Myocyte (in vitro differentiated cells): Measurements from ENCODE around the gene ERGIC3. TPM values are rescaled to one million over a fixed set of nuclear protein-coding genes. Genes with fewer than 3 reads are reported as not detected.

ENCODE experiments used
- DNase-seq: peaks from one replicate; pipeline ENCODE4 v3.0.0-alpha.2; 2012; ENCODE audit warnings: low read depth
- polyA plus RNA-seq: library from polyadenylated mRNA; unstranded; fragments of >200 nt; gene quantifications from one replicate; pipeline ENCODE4 v1.2.1, GENCODE V29; 2012; ENCODE audit warnings: missing spikeins
- total RNA-seq: library from RNA; depleted of rRNA; stranded (reverse); fragments of >200 nt; gene quantifications from 2 replicates; pipeline ENCODE4 v1.2.3, GENCODE V29; 2014

Gene ERGIC3
- 169 and 210 TPM in 2 replicates for total RNA-seq
- polyA plus RNA-seq, result 335 TPM

DNA sequence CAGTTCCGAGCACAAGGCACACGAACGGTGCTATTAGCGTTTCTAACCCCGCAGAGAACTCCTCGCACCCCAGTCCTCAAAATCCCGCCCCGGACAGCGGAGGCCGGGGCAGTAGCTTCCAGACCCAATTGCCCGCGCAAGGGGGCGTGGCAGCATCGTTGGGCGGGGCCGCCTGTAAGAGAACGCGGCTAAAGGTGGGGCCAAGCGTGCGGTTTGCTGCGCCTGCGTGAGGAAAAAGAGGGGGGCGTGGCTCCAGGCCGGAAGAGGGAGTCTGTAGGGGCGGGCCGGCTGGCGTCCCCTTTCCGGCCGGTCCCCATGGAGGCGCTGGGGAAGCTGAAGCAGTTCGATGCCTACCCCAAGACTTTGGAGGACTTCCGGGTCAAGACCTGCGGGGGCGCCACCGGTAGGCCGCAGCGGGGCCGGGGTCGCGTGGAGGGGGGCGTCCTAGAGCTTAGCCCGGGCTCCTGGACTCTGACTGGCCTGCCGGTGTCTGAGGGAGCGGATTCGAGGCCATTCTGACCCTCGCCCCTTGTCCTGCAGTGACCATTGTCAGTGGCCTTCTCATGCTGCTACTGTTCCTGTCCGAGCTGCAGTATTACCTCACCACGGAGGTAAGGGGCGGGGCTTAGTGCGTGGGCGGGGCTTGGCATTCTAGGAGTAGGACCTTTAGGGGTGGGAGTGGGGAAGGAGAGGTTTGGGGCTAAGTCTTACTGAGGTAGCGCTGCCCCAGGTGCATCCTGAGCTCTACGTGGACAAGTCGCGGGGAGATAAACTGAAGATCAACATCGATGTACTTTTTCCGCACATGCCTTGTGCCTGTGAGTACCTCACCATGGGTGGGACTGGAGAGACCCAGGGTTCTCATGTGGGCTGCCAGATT is at the start of gene ERGIC3:
Gene ERGIC3 (plus strand): TSS at position 296 of the 880 bp plus-strand sequence. CDS start 20 bp downstream, at position 316.
- peak; percentile 96 for DNase-seq

DNA sequence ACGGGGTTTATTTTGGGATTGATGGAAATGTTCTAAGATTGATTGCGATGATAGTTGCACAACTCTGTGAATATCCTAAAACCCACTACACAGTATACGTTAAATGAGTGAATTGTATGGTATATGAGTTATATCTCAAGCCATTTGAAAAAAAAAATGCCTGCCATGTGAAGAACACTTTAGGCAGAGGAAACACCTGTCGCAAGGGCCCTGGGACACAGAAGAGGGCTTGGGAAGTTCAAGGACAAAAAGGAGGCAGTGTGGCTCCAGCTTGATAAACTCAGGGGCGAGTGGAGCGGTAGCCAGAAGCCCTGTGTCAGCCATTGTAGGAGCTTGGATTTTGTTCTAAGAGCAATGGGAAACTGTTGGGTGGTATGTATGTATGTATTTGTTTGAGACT is 49.5 kb upstream of the ERGIC3 start:
- no peak for DNase-seq

DNA sequence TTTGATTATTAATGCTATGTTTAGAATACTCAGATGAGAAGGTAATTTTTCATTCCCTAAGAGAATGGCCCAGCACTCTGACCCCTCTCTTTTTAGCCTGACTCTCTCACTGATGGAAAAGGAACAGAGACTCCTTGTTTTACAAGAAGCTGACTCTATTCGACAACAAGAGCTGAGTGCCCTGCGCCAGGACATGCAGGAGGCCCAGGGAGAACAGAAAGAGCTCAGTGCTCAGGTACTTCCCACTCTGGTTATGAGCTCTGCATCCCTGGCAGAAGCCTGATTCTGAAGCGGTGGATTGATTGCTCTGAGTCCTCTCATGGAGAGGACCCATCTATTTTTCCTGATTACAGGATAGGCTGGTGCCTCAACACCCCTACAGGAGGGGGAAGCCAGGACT is 45.4 kb upstream of the ERGIC3 start:
- DNase-seq, result no peak

DNA sequence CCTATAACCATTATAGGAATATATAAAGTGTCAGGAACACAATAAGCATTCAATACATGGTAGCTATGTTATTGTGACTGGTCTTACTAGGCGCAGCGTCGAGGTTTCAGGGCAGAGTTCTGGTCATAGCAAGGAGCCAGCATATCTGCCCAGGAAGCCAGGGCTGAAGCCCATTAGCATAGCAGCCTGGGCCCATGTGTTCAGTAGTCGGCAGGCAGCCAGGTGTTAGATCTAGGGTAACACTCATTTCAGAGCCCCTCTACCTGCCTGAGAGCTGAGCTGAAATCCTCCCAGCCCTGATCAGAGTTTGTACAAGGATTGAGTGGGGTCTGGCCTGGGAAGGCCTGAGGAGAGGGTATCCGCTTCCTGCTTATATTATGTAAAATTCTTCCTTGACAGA is 44.6 kb upstream of the ERGIC3 start:
- no peak for DNase-seq

DNA sequence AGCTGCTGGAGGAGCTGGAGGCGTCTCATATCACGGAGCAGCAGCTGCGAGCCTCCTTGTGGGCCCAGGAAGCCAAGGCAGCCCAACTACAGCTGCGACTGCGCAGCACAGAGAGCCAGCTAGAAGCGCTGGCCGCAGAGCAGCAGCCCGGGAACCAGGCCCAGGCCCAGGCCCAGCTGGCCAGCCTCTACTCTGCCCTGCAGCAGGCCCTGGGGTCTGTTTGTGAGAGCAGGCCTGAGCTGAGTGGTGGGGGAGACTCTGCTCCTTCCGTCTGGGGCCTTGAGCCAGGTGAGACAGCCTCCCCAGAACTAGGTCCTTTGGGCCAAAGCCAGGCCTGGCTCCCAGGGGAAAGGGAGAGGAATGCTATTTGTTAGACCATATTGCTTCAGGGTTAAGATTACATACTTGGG is 44.1 kb upstream of the ERGIC3 start:
- peak; percentile 94 for DNase-seq

DNA sequence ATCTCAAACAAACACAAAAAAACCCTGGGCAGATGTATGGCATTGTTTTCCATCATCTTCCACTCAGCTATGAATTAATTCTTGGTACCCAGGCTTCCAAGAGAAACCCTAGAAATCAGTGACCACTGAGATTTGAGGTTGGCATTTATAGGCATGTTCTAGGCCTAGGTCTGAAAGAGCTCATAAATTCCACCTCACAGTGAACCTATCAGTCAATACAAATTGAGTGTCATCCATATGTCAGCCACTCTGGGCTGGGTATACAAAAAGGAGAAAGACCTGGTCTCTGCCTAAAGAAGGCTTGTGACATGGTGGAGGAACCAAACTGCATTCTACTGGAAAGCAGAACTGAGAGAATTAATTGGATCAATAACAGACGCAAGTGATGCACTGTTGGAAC is 42.6 kb upstream of the ERGIC3 start:
- DNase-seq, result no peak

DNA sequence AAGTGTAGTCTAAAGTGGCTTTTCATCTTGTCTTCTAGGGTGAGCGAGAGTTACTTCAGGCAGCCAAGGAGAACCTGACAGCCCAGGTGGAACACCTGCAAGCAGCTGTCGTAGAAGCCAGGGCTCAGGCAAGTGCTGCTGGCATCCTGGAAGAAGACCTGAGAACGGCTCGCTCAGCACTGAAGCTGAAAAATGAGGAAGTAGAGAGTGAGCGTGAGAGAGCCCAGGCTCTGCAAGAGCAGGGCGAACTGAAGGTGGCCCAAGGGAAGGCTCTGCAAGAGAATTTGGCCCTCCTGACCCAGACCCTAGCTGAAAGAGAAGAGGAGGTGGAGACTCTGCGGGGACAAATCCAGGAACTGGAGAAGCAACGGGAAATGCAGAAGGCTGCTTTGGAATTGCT is 39.5 kb upstream of the ERGIC3 start:
- no peak for DNase-seq

DNA sequence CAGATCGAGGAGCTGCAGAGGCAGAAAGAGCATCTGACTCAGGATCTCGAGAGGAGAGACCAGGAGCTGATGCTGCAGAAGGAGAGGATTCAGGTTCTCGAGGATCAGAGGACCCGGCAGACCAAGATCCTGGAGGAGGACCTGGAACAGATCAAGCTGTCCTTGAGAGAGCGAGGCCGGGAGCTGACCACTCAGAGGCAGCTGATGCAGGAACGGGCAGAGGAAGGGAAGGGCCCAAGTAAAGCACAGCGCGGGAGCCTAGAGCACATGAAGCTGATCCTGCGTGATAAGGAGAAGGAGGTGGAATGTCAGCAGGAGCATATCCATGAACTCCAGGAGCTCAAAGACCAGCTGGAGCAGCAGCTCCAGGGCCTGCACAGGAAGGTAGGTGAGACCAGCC is 38.6 kb upstream of the ERGIC3 start:
- DNase-seq, result no peak

DNA sequence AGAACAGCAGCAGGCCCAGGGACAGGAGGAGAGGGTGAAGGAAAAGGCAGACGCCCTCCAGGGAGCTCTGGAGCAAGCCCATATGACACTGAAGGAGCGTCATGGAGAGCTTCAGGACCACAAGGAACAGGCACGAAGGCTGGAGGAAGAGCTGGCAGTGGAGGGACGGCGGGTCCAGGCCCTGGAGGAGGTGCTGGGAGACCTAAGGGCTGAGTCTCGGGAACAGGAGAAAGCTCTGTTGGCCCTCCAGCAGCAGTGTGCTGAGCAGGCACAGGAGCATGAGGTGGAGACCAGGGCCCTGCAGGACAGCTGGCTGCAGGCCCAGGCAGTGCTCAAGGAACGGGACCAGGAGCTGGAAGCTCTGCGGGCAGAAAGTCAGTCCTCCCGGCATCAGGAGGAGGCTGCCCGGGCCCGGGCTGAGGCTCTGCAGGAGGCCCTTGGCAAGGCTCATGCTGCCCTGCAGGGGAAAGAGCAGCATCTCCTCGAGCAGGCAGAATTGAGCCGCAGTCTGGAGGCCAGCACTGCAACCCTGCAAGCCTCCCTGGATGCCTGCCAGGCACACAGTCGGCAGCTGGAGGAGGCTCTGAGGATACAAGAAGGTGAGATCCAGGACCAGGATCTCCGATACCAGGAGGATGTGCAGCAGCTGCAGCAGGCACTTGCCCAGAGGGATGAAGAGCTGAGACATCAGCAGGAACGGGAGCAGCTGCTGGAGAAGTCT is 37.9 kb upstream of the ERGIC3 start:
- DNase-seq, result no peak

DNA sequence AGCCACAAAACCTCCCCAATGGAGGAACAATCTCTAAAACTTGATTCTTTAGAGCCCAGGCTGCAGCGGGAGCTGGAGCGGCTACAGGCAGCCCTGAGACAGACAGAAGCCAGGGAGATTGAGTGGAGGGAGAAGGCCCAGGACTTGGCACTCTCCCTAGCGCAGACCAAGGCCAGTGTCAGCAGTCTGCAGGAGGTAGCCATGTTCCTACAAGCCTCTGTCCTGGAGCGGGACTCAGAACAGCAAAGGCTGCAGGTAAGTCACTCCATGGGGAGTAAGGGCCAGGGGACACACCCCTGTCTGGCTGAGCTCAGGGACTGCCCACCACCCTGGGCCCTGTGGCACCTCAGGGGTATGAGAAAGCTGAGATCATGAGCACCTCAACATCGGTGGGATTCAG is 37.1 kb upstream of the ERGIC3 start:
- DNase-seq, result no peak

DNA sequence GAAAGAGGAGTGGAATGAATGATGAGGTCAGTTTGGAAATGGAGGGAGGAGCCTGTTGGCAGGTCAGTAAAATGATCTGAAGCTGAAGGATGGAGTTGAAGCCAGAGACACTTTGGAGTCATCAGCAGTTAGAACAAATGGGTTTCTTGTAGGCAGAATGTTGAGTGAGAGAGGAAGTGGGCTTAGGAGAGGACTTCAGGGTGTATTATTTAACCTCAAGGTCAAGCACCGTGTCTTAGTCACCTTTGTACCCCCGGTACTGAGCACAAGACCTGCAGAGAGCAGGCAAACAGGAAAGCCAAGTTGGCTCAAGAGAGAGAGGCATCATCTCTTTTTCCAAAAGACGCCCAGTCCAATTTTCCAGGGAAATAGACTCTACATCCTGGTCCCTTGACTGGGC is 35.7 kb upstream of the ERGIC3 start:
- DNase-seq, result no peak

DNA sequence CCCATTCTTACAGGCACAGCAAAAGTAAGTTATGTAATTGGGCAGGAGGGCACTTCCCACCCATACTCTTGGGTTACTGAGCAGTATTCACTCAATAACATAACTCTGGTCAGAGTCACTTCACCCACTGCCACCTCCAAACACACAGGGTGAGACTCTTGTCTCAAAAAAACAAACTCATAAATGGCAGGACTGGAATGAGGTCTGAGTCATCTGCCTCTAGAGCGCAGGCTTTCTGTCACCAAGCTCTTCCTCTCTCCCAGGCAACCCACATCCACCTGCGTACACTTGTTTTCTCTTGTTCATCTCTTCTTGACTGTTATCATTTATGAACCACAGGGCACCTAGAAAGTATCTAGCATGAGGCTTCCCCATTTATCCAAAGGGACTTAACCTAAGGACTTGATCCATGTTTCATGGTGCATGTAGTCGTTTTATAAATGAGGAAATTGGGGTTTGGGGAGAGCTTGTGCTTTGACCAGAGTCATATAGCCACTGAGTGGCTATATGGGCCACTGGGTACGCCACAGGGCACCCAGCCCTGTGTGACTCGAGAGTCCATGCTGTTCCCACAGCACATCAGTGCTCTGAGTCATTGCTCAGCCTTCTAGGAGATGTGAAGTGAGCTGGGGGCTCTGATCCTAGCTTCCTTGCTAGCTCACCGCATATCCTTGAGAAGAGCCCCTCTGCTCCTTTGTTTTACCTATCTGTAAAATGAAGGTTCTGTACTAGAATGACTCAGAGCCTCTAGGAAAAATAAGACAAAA is 34.8 kb upstream of the ERGIC3 start:
- DNase-seq, result peak; percentile 20

DNA sequence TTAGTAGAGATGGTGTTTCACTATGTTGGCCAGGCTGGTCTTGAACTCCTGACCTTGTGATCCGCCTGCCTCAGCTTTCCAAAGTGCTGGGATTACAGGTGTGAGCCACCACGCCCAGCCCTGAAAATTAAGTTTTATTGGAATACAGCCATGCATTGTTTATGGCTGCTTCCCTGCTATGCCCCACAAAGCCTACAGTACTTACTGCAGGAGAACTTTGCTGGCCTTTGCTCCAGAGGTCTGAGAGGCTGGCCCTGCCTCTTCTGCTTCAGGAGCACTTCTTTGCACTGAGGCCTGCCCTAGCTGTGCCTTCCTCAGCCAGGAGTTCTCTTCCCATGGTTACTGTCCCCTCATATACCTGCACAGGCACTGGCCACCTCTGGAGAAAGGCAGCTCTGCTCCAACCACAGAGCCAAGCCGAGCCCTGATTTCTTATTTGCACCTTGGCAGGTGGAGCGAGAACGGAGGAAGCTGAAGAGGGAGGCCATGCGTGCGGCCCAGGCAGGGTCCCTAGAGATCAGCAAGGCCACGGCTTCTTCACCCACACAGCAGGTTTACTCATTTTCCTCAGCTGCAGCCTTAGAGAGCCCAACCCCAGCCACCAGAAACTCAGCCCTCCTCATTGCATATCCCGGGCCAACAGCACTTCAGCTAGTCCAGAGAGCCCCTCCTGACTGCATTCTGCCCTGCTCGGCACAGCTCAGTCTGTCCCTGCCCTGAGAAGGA is 33.2 kb upstream of the ERGIC3 start:
- DNase-seq, result no peak

DNA sequence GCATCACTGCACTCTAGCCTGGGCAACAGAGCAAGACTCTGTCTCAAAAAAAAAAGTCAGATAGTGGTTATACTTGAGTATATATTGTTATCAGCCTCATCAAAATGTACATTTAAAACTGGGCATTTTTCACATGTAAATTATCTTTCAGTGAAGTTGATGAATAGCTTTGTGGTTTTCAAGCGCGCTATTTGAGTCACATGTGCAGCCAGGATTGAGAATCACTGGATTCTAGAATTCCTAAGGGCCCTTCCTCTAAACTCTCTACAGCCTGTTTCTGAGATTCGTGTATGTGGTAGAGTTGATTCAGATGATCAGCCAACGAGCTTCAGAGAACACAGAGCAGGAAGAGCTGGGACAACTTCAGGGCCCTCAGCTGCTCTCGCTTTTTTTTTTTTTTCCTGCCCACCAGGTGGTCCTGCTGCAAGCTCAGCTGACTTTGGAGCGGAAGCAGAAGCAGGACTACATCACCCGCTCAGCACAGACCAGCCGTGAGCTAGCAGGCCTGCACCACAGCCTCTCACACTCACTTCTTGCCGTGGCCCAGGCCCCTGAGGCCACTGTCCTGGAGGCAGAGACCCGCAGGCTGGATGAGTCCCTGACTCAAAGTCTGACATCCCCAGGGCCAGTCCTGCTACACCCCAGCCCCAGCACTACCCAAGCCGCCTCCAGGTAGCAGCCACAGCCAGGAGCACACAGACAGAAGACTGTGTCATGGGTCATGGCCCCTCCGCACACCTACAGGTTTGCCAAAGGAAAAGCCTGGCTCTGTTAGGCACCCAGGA is 30.7 kb upstream of the ERGIC3 start:
- DNase-seq, result no peak

DNA sequence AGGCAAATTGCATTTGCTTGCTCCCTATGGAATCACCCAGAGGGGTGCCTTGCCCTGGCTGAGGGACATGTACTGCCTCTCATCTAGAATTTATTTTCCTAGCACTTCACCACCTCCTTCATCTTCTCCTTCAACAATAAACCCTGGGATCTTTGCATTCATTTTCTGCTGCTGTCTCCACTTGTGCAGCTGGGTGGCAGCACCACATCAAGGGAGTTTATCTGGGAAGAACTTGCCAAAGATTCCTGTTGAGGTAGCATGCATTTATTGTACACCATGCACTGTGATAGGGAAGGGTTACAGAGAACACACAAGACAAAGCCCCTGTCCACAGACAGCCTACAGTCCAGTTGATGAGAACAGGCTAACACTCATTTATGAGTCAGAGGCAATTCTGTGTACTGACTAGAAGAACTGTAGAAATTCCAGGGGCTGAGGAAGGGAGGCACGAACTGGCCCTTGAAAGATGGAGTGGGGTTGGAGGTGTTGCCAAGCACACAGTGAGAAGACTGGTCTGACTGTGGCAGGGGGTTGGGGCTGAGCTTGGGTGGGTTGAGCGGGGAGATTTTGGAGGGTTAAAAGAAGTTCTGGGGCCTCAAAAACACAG is 30.0 kb upstream of the ERGIC3 start:
- DNase-seq, result peak; percentile 37

DNA sequence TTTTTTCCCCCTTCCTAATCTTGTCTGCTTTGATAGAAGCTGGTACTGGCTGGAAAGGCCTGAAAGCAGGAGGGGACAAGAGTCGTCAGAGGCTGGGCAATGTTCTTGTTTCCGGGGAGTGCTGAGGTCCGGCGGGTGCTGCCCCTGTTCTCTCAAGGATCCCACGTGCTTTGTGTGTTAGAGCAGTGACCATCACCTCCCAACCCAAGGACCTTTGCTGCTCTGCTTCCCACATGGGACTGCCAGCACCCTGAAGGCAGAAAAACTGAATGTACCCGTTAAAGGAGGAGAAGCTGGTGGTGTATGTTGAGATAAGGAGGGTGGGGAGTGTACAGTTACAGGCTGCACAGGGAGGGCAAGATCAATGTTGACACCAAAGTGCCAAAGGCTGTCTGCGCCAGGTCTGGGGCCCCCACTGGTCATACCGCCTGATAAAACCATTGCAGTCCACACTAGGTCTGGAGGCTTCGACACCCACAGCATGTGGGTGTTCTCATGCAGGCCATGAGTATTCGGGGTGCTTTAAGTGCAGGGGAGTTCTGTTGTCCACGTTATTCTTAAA is 27.4 kb upstream of the ERGIC3 start:
- DNase-seq, result no peak

DNA sequence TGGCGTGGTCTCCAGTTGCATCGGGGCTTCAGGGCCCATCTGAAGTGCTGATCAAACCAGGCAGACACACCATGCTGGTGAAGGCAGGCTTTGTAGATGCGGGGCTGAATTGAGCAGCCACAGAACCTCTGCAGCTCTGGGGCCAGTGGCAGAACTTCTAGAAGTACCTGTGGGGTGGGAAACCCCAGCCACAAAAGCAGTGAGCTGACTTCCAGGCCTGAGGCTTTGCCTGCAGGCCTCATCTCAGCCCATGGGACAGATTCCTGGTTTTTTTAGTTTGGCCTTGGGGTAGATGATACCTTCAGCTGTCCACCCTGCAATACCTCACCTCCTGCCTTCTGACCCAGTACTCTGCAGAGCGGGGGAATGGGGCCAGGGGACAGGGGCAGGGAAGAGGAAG is 26.5 kb upstream of the ERGIC3 start:
- DNase-seq, result no peak

DNA sequence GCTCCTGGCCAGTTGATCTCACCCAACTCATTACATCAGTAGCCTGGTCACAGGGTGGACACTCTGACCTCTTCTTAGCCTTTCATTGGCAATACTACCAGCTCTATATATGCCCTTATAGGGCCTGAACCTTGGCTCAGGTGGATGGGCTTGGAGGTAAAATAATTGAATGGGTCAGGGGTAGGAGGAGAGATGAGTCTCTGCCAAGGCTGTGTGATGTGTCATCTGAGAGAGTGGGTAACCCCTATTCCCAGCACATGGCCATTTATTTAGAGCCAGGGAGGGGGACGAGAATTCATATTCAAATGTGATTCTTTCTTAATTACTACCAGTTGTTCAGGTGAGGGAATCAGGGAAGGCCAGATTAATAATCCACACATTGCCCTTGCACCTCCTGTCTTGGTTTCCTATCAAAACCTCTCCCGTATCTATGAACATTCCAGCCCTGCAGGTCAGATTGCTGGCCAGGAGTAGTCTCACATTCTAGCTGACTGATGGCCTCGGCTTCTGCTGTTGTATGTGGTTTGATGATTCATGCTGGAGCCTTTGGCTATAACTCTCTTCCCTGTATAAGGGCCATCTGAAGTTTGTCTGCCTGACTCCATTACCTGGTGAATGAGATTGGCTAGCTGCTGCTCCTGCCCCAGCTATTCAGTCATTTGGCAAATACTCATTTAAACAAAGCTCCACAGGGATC is 25.8 kb upstream of the ERGIC3 start:
- peak; percentile 78 for DNase-seq

DNA sequence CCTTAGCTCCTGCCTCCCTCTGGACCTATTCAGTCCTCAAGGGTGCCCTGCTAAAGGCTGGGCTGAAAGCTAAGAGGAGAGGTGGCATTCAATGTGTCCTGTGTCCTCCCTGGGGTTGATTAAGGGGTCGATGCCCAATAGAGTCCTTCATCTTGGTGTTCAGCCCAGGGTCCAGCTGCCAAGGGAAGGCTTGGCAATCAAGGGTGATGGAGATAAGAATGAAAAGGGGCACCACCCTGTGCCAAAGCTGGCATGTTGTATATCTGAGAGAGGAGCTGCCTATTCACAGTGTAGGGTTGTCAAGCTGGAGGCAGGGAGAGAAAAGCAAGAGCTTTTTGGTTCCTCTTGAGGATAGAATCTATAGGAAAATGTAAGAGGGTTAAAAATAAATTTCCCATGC is 24.8 kb upstream of the ERGIC3 start:
- no peak for DNase-seq
